Stimulated activated CD4-positive, alpha-beta T cell treated with anti-CD3 and anti-CD28 coated beads, Interleukin-4, amount 100 ng/mL, for 1 hour (primary cell): ENCODE results near the gene OR52E2.
"Not testable (repeated sequence)": the region's sequence is repeated elsewhere in the genome, so short reads cannot be mapped to it uniquely, and the experiment has no call there.

Experiments used
- DNase-seq: peaks from one replicate; pipeline ENCODE4 v3.0.0-alpha.2; 2020

OR52E2 gene

DNA sequence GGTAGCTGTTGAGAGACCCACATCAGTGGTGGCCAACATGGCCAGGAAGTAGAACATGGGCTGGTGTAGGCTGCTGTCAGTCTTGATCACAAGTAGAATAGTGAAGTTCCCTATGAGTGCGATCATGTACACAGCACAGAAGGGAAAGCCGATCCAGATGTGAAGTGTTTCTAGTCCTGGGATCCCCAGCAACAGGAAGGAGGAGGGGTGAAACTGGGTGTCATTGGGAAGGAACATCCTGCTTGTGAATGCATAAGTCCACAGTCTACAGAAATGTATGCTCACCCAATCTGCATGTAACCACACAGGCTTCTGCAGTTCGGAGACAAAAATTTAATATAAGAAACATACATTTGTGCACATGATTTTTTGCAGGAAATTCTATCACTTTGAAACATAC, at the start of gene OR52E2:
OR52E2 (minus strand) TSS at position 237 of the 400 bp plus-strand sequence; CDS start at position 237, 0 bp downstream.
- no peak for DNase-seq

- DNase-seq, result no peak
Observed at GRCh38 chr11:5107285-5107684, 47.9 kb upstream of the OR52E2 start.

- no peak for DNase-seq
Observed at GRCh38 chr11:5103066-5103465, 43.6 kb upstream of the OR52E2 start.

DNA sequence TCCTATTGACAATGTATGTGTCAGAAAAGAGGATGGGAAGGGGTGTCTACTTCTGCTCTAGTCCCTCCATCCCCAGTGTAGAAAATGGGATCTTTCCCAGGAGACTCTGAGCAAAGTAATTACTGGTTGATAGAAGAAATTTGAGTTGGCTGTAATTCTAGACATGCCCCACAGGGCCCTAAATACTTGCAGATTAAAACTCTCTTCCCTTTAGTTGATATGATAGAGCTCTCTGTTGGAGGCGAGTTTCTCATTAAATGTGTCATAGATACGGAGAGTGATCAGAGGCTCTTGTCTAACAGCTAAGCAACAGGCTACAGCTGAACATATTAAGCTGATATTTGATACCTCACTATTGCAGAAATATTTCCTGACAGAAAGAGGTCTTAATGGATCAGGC, 42.8 kb upstream of the OR52E2 start:
- no peak for DNase-seq

DNA sequence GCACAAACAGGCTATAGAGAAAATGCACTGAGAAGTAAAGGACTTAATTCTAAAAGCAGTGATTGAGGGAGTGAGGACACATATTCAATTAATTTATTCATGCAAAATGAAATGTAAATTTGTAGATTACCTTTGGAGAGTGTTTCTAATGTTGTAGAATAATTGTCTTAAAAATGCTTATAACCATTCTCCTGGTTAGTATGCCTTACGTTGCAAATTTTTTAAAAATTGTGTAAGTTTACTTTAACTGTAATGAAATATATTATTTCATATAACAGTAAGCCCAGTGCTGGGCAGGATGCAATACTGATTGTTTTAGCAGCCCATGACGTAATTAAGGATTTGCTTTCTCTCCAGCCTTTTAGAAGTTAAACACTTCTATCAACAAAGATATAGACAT, 36.6 kb upstream of the OR52E2 start:
- DNase-seq, result no peak

- DNase-seq, result no peak
Observed at GRCh38 chr11:5092821-5093585, 33.6 kb upstream of the OR52E2 start.

GRCh38 chr11:5090668-5091067, 31.2 kb upstream of the OR52E2 start:
- DNase-seq, result no peak

DNA sequence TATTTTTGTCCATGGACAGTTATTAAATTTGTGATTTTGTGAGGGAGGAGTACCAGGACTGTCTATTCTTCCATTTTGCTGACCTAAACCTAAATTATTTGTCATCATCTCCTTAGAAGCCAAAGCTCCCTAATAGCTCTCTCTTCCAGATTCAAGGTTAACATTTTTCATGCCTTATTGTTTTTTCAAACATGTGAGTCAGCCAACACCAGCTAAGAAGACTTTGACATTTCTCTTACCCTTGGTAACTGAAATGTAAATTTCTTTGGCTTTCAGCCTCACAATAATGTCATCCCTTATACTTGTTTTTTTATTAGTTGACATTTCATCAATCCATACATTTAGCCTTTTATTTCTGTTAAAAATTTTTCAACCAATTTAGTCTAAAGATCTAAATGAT, 29.1 kb upstream of the OR52E2 start:
- DNase-seq, result no peak

- DNase-seq, result no peak
Observed at GRCh38 chr11:5083602-5084001, 24.2 kb upstream of the OR52E2 start.

GRCh38 chr11:5081405-5081804, 22.0 kb upstream of the OR52E2 start:
- DNase-seq, result no peak

DNA sequence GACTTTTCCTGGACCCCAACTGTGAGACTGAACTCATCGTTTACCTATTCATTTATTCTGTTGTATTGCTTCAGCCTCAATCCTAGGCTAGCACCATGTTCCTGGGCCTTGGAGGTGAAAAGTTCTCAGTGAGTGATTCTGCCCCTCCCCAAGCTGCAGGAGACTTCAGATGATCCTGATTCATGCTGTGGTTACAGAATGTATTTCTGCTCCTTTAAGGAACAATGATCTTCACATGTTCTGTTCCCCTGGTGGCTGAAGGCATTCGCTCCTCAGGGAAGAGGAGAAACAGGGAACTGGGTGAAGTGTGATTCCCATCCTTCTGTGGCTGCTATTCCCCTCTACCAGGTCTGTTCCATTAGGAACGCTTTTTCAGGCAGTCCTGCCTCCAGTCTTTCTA, 12.4 kb upstream of the OR52E2 start:
- no peak for DNase-seq

GRCh38 chr11:5069272-5069671, 9.8 kb upstream of the OR52E2 start, which contains the start of gene OR52E1:
Gene OR52E1, plus strand, starts transcription at chr11:5069572.
- no peak for DNase-seq

GRCh38 chr11:5065027-5065426, 5.6 kb upstream of the OR52E2 start:
- DNase-seq, result no peak

DNA sequence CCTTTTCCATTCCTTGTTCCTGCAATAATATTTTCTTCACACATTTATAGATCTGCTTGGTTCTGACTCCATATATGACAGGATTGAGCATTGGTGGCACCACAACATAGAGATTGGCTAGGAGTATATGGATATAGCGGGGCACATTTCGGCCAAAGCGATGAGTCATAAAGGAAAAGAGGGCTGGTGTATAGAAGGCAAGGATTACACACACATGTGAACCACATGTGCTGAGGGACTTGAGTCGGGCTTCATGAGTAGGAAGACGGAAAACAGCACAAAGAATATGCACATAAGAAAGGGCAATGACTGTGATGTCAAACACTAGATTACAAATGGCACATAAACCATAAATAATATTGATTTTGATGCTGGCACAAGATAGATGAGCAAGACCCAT, 748 bp downstream of the OR52E2 start:
- DNase-seq, result not testable (repeated sequence)

DNA sequence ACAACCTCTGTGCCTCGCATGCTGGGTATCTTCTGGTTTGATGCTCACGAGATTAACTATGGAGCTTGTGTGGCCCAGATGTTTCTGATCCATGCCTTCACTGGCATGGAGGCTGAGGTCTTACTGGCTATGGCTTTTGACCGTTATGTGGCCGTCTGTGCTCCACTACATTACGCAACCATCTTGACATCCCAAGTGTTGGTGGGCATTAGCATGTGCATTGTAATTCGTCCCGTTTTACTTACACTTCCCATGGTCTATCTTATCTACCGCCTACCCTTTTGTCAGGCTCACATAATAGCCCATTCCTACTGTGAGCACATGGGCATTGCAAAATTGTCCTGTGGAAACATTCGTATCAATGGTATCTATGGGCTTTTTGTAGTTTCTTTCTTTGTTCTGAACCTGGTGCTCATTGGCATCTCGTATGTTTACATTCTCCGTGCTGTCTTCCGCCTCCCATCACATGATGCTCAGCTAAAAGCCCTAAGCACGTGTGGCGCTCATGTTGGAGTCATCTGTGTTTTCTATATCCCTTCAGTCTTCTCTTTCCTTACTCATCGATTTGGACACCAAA, 12.6 kb downstream of the OR52E2 start:
- no peak for DNase-seq

DNA sequence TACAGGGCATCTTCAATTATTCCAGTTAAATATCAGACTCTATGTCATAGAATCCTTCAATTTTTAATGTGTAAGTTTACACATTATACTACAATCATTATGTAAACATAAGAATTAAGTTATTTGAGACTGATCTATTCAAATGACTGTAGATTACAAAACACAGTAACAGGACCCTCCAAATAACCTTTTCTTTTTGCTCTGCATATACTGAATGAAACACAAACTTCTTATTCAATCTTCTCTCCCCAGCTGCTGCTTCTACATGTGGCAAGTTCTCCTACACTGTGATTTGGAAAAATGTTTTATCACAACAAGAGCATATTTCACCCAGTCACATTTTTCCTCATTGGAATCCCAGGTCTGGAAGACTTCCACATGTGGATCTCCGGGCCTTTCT, 13.2 kb downstream of the OR52E2 start, which contains the start of gene OR52J3:
OR52J3 (plus strand) TSS at position 301 of the 400 bp plus-strand sequence; CDS start at position 301, 0 bp downstream.
- DNase-seq, result no peak

DNA sequence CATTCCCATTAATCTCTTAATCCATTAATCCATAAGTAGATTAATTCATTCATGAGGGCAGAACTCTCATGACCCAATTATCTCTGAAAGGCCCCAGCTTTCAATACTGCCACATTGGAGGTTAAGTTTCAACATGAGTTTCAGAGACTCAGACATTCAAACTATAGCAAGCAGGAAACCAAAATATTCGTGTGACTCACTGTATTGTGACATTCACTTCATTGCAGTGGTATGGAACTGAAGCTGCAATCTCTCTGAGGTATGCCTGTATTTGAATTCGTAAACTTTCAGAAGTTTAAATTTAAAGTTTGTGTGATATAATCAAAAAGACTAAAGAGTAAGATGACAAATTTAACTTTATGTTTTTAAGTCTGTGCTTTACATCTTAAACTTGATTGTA, 16.0 kb downstream of the OR52E2 start:
- no peak for DNase-seq

DNA sequence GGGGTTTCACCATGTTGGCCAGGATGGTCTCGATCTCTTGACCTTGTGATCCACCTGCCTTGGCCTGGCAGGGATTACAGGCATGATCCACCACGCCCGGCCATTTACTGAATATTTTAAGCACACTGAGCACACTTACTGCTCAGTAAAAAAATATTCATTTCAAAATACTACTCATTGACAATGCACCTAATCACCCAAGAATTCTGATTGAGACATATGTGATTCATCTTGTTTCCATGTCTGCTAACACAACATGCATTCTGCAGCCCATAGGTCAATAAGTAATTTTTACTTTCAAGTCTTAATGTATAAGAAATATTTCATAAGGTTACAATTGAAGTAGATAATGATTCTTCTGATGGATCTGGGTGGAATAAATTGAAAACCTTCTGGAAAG, 17.3 kb downstream of the OR52E2 start:
- no peak for DNase-seq

GRCh38 chr11:5040876-5041275, 18.6 kb downstream of the OR52E2 start:
- no peak for DNase-seq

- DNase-seq, result no peak
Observed at GRCh38 chr11:5038341-5038740, 21.1 kb downstream of the OR52E2 start.

GRCh38 chr11:5037926-5038325, 21.5 kb downstream of the OR52E2 start:
- DNase-seq, result no peak

DNA sequence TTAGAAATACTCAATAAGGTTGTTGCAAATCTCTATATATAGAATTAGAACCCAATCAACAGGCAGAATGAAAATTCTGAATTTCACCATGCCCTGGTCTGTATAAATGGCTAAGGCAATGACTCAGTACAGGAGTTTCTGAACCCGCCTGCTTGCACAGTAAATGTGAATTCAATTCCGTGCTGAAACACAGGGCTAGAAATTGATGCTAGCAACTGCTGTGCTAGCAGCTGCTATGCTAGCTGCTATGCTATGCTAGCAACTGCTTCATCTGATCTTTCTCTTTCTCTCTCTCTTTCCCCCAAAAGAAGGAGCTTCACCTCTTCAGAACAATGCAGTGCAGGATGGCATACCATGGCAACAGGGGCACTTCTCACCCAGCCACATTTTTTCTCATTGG, 22.8 kb downstream of the OR52E2 start:
- DNase-seq, result no peak

GRCh38 chr11:5021996-5022395, 37.4 kb downstream of the OR52E2 start:
- no peak for DNase-seq

GRCh38 chr11:5013012-5013411, 46.4 kb downstream of the OR52E2 start:
- DNase-seq, result no peak

DNA sequence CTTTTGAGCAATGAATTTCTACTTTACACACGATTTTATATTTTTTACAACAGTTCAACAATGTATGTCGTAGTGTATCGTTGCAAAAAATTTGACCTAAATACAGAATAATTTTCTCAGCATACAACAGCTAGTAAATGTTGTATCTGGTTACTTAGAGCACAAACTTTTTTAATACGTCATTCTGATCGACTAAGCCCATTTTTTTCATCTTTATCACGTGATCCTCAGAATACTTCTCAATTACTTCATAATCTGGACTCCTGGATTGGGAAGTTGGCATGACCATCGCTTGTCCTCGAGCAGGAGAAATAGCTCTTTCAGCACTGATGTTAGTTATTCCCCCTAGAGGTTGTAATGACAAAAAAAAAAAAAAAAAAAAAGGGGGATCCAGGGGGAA, 48.2 kb downstream of the OR52E2 start:
- no peak for DNase-seq
